EH (cell line): ENCODE results near the gene COL6A2.
"Not testable (repeated sequence)": the region's sequence is repeated elsewhere in the genome, so short reads cannot be mapped to it uniquely, and the experiment has no call there.

Experiments used
- DNase-seq: peaks from one replicate; pipeline ENCODE4 v3.0.0-alpha.2; 2015; ENCODE audit warnings: low read depth

COL6A2 gene

GRCh38 chr21:46094401-46095082 is 3.4 kb upstream of the COL6A2 start:
- no peak for DNase-seq

- DNase-seq = no peak
These were observed 2.7 kb upstream of the COL6A2 start for GRCh38 chr21:46095083-46095719.

- DNase-seq = no peak
These were observed 1.9 kb upstream of the COL6A2 start for GRCh38 chr21:46095814-46096595.

- no peak for DNase-seq
These were observed 1.1 kb upstream of the COL6A2 start for GRCh38 chr21:46096596-46097335.

GRCh38 chr21:46098303-46099141 is 610 bp downstream of the COL6A2 start:
- peak; percentile 49 for DNase-seq

GRCh38 chr21:46099476-46099875 is 1.6 kb downstream of the COL6A2 start:
- DNase-seq = peak; percentile 56

- DNase-seq = no peak
These were observed 2.1 kb downstream of the COL6A2 start for GRCh38 chr21:46100020-46100419.

- peak; percentile 88 for DNase-seq
These were observed 2.5 kb downstream of the COL6A2 start for GRCh38 chr21:46100426-46100825.

GRCh38 chr21:46100906-46101305 is 3.0 kb downstream of the COL6A2 start:
- DNase-seq = no peak

- DNase-seq = no peak
These were observed 6.2 kb downstream of the COL6A2 start for GRCh38 chr21:46104104-46104503.

- not testable (repeated sequence) for DNase-seq
These were observed 9.5 kb downstream of the COL6A2 start for GRCh38 chr21:46107376-46107775.

- DNase-seq = no peak
These were observed 11.0 kb downstream of the COL6A2 start for GRCh38 chr21:46108827-46109312.

- no peak for DNase-seq
These were observed 11.7 kb downstream of the COL6A2 start for GRCh38 chr21:46109313-46110221.

- DNase-seq = no peak
These were observed 12.7 kb downstream of the COL6A2 start for GRCh38 chr21:46110499-46111192.

GRCh38 chr21:46111193-46111571 is 13.3 kb downstream of the COL6A2 start:
- no peak for DNase-seq

- no peak for DNase-seq
These were observed 14.2 kb downstream of the COL6A2 start for GRCh38 chr21:46111857-46112724.

GRCh38 chr21:46112725-46113215 is 14.9 kb downstream of the COL6A2 start:
- DNase-seq = no peak

- DNase-seq = no peak
These were observed 15.7 kb downstream of the COL6A2 start for GRCh38 chr21:46113497-46114176.
